ENCODE data around the gene ATP6V1A.

The ATP6V1A gene

DNA sequence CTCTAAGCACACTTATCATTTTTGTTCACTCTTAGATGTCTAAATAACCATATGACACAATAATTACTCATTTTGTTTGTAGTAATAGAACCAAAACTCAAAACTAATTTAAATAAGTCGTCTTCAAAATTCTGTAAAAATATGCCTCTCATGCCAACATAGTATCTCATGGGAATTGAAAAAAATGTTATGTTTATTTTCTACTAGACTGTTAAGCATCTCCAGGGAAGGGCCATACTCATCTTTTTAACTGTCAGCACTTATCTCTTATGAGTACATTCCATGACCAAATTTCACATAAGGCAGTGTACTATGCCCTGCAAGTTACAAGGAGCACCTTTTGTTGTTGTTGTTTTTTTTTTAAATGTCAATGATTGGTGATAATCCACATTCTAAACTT is 32.1 kb upstream of the ATP6V1A start:
- ATAC-seq: no peak
- TF ChIP-seq ZC3H10 (CRISPR knock-in tag; IDR thresholded peaks at IDR 0.05): no peak
- TF ChIP-seq TSHZ2 (CRISPR knock-in tag; IDR thresholded peaks at IDR 0.05): no peak
- TF ChIP-seq RARB (CRISPR knock-in tag; IDR thresholded peaks at IDR 0.05): no peak
- TF ChIP-seq ZNF8 (CRISPR knock-in tag; IDR thresholded peaks at IDR 0.05): no peak
- TF ChIP-seq CREB5 (CRISPR knock-in tag; IDR thresholded peaks at IDR 0.05; ENCODE audit: low read depth): no peak

GRCh38 chr3:113717308-113717707 is 29.5 kb upstream of the ATP6V1A start:
- no peak for TF ChIP-seq ZNF8 (CRISPR knock-in tag; IDR thresholded peaks at IDR 0.05)
- ATAC-seq: no peak

GRCh38 chr3:113717818-113718217 is 29.0 kb upstream of the ATP6V1A start:
- TF ChIP-seq ESRRG (CRISPR knock-in tag; IDR thresholded peaks at IDR 0.05): no peak
- TF ChIP-seq GLIS3 (CRISPR knock-in tag; IDR thresholded peaks at IDR 0.05): no peak
- TF ChIP-seq ISL1 (CRISPR knock-in tag; IDR thresholded peaks at IDR 0.05): no peak
- no peak for TF ChIP-seq ARNTL (CRISPR knock-in tag; IDR thresholded peaks at IDR 0.05; ENCODE audit: borderline replicate concordance, low read depth)
- no peak for TF ChIP-seq PPARA (CRISPR knock-in tag; IDR thresholded peaks at IDR 0.05; ENCODE audit: borderline replicate concordance)
- ATAC-seq: no peak

GRCh38 chr3:113719294-113719693 is 27.5 kb upstream of the ATP6V1A start:
- ATAC-seq: no peak
- TF ChIP-seq ZNF8 (CRISPR knock-in tag; IDR thresholded peaks at IDR 0.05): no peak
- TF ChIP-seq ZNF565 (CRISPR knock-in tag; conservative IDR thresholded peaks at IDR 0.05; ENCODE audit: low read depth): no peak
- no peak for TF ChIP-seq TSHZ2 (CRISPR knock-in tag; IDR thresholded peaks at IDR 0.05)
- no peak for TF ChIP-seq GLIS3 (CRISPR knock-in tag; IDR thresholded peaks at IDR 0.05)
- no peak for TF ChIP-seq BACH2 (CRISPR knock-in tag; IDR thresholded peaks at IDR 0.05; ENCODE audit: borderline replicate concordance)
- TF ChIP-seq ZNF70 (CRISPR knock-in tag; IDR thresholded peaks at IDR 0.05): no peak
- TF ChIP-seq ZFP30 (CRISPR knock-in tag; IDR thresholded peaks at IDR 0.05): no peak
- TF ChIP-seq PPARA (CRISPR knock-in tag; IDR thresholded peaks at IDR 0.05; ENCODE audit: borderline replicate concordance): no peak
- TF ChIP-seq POU6F1 (CRISPR knock-in tag; IDR thresholded peaks at IDR 0.05; ENCODE audit: borderline replicate concordance, low read depth): no peak
- no peak for TF ChIP-seq RARB (CRISPR knock-in tag; IDR thresholded peaks at IDR 0.05)
- no peak for TF ChIP-seq ZFP3 (CRISPR knock-in tag; IDR thresholded peaks at IDR 0.05)
- TF ChIP-seq, protein P1, sequence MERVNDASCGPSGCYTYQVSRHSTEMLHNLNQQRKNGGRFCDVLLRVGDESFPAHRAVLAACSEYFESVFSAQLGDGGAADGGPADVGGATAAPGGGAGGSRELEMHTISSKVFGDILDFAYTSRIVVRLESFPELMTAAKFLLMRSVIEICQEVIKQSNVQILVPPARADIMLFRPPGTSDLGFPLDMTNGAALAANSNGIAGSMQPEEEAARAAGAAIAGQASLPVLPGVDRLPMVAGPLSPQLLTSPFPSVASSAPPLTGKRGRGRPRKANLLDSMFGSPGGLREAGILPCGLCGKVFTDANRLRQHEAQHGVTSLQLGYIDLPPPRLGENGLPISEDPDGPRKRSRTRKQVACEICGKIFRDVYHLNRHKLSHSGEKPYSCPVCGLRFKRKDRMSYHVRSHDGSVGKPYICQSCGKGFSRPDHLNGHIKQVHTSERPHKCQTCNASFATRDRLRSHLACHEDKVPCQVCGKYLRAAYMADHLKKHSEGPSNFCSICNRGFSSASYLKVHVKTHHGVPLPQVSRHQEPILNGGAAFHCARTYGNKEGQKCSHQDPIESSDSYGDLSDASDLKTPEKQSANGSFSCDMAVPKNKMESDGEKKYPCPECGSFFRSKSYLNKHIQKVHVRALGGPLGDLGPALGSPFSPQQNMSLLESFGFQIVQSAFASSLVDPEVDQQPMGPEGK (CRISPR knock-in tag; IDR thresholded peaks at IDR 0.05; ENCODE audit: borderline replicate concordance): no peak

Data from SK-N-SH treated with all-trans-retinoic acid at 6 μM for 48 hours (cell line).